Mesothelial cell of epicardium (in vitro differentiated cells): ENCODE results near the gene PKD1L1. TPM values are rescaled to one million over a fixed set of nuclear protein-coding genes. Genes with fewer than 3 reads are reported as not detected.
"Not testable (repeated sequence)": the region's sequence is repeated elsewhere in the genome, so short reads cannot be mapped to it uniquely, and the experiment has no call there.

Experiments
- DNase-seq, 2 experiments: peaks; one replicate each; pipeline ENCODE4 v3.0.0; 2021; ENCODE audit warnings: low spot score in 2 of 2; ENCODE audit not compliant: unreplicated experiment in 2 of 2
- H3K27ac Mint-ChIP-seq: 2 replicates; pipeline ENCODE4 v1.8.0; 2021; ENCODE audit warnings: mixed read lengths
- H3K27me3 Mint-ChIP-seq: 2 replicates; pipeline ENCODE4 v1.8.0; 2021; ENCODE audit warnings: low read depth, mixed read lengths
- H3K36me3 Mint-ChIP-seq: 2 replicates; pipeline ENCODE4 v1.8.0; 2021; ENCODE audit warnings: mixed read lengths
- H3K4me1 Mint-ChIP-seq: 2 replicates; pipeline ENCODE4 v1.8.0; 2021; ENCODE audit warnings: mixed read lengths
- H3K4me3 Mint-ChIP-seq: 2 replicates; pipeline ENCODE4 v1.8.0; 2021; ENCODE audit warnings: mild to moderate bottlenecking, moderate library complexity, mixed read lengths
- H3K9me3 Mint-ChIP-seq: 2 replicates; pipeline ENCODE4 v1.8.0; 2021; ENCODE audit warnings: mixed read lengths
- total RNA-seq: library from RNA; stranded (reverse); gene quantifications from 3 replicates; pipeline ENCODE4 v1.2.1, GENCODE V29; 2021
- TF ChIP-seq, protein P1 (sequence below): fragments of 200-600 bp; sonication (generic); IDR thresholded peaks from one replicate; pipeline ENCODE4 v1.5.0; 2021; ENCODE audit warnings: antibody characterized with exemption; ENCODE audit not compliant: unreplicated experiment

Gene PKD1L1
- total RNA-seq, 1 donor from 2014 or later: 0.36 TPM

DNA sequence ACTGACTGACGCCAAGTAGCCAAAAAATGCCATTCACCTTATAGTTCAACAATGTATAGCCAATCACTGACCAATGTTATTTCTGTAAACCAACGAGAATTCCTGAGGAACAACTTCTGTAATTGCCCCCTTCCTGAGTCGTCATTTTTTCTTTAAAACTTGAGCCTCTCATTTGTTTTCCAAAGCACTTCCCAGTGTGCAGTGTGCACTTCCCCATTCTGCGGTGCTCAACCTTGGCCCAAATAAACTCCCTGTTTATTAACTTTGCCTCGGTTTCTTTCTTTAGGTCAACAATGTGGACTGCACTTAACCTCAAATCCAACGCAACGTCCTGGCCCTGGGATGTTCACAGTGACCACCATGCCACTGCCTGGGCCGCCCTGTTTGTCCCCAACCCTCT lies 15.1 kb downstream of the PKD1L1 start:
- DNase-seq: no peak
- H3K36me3 Mint-ChIP-seq: no peaks in the 10 kb centered on the region
- no peaks in the 10 kb centered on the region for H3K27me3 Mint-ChIP-seq
- H3K9me3 Mint-ChIP-seq: no peaks in the 10 kb centered on the region
- no peak overlapping the region for H3K27ac Mint-ChIP-seq
- H3K4me3 Mint-ChIP-seq: no peak overlapping the region
- TF ChIP-seq, protein P1, sequence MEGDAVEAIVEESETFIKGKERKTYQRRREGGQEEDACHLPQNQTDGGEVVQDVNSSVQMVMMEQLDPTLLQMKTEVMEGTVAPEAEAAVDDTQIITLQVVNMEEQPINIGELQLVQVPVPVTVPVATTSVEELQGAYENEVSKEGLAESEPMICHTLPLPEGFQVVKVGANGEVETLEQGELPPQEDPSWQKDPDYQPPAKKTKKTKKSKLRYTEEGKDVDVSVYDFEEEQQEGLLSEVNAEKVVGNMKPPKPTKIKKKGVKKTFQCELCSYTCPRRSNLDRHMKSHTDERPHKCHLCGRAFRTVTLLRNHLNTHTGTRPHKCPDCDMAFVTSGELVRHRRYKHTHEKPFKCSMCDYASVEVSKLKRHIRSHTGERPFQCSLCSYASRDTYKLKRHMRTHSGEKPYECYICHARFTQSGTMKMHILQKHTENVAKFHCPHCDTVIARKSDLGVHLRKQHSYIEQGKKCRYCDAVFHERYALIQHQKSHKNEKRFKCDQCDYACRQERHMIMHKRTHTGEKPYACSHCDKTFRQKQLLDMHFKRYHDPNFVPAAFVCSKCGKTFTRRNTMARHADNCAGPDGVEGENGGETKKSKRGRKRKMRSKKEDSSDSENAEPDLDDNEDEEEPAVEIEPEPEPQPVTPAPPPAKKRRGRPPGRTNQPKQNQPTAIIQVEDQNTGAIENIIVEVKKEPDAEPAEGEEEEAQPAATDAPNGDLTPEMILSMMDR: no peak
- peaks cover 2% of the 10 kb centered on the region for H3K4me1 Mint-ChIP-seq

DNA sequence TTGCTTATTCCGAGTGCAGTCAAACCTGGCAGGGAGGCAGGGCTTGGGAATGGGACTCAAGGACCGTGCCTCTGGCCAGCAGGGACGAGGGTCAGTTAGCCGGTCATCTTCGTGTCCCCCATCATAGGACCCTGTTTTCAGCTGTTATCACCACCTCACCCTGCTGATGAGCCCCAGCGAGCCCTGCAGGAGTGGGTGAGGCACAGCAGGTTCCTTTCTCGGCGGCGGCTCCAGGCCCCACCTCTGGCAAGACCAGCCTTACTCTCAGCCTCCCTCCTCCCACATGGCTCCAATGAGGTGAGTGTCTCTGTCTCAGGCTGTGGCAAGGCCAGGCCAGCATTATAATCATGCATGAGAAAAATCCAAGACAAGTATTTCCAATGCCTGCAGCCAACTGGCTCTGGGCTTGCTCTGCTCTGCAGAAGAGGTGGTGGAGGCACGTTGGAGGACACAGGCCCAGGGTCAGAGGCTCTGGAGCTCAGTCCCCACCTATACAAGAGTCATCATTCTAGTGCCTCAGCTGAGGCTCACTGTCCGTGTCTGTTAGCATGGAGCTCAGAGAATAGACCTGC lies 15.7 kb downstream of the PKD1L1 start:
- Mint-ChIP-seq H3K27ac (no peak overlapping the region), H3K4me3 (no peak overlapping the region), H3K36me3 (no peaks in the 10 kb centered on the region), H3K9me3 (no peaks in the 10 kb centered on the region), H3K4me1 (peaks cover 2% of the 10 kb centered on the region), H3K27me3 (no peaks in the 10 kb centered on the region)
- TF ChIP-seq, protein P1: no peak
- no peak for DNase-seq

- H3K27ac Mint-ChIP-seq: no peak overlapping the region
- H3K27me3 Mint-ChIP-seq: no peaks in the 10 kb centered on the region
- H3K36me3 Mint-ChIP-seq: no peaks in the 10 kb centered on the region
- no peaks in the 10 kb centered on the region for H3K9me3 Mint-ChIP-seq
- DNase-seq: no peak
- peaks cover 2% of the 10 kb centered on the region for H3K4me1 Mint-ChIP-seq
- TF ChIP-seq, protein P1: no peak
- H3K4me3 Mint-ChIP-seq: no peak overlapping the region
Observed at GRCh38 chr7:47932016-47932415, 16.2 kb downstream of the PKD1L1 start.

GRCh38 chr7:47931005-47932004 lies 17.0 kb downstream of the PKD1L1 start:
- Mint-ChIP-seq H3K4me1 (no peaks in the 10 kb centered on the region), H3K4me3 (no peak overlapping the region), H3K27ac (no peak overlapping the region), H3K27me3 (no peaks in the 10 kb centered on the region), H3K36me3 (no peaks in the 10 kb centered on the region), H3K9me3 (no peaks in the 10 kb centered on the region)
- DNase-seq: no peak
- TF ChIP-seq, protein P1: no peak

DNA sequence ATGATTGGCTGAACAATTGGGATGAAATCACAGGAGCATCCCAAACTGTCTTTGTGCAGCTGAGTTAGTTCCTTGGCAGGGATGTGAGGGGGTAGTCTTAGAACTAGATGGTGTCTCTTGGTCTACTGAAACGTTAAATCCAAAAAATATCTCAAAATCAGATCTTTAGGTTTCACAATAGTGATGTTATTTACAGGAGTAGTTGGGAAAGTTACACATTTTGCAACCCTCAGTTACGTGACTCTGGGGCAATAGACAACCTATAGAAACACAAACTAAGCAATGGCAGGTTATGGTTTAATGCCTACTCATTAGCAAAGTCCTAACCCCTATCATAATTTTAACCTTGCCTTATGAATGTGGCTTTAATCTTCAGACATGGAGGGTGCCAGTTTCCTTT lies 24.0 kb downstream of the PKD1L1 start:
- H3K36me3 Mint-ChIP-seq: no peaks in the 10 kb centered on the region
- DNase-seq: no peak
- TF ChIP-seq, protein P1: no peak
- H3K9me3 Mint-ChIP-seq: peaks cover 18% of the 10 kb centered on the region
- no peak overlapping the region for H3K27ac Mint-ChIP-seq
- H3K4me3 Mint-ChIP-seq: no peak overlapping the region
- no peaks in the 10 kb centered on the region for H3K4me1 Mint-ChIP-seq
- H3K27me3 Mint-ChIP-seq: no peaks in the 10 kb centered on the region

DNA sequence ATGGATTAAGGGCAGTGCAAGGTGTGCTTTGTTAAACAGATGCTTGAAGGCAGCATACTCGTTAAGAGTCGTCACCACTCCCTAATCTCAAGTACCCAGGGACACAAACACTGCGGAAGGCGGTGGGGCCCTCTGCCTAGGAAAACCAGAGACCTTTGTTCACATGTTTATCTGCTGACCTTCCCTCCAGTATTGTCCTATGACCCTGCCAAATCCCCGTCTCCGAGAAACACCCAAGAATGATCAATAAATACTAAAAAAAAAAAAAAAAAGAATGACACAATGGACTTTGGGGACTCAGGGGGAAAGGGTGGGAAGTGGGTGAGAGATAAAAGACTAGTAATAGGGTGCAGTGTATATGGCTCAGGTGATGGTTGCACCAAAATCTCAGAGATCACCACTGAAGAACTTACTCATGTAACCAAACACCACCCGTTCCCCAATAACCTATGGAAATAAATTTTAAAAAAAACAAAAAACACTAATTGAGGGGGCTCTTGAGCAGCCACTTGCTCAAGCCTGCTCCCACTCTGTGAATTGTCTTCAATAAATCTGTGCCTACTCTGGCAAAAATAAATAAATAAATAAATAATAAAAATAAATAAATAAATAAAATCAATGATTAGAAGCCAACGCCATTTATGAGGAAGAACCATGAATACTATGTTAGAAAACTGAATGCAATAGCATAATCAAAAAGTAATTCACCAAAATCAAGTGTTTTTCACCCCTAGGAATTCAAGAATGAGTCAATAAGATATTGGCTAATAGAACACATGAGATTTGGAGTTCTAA lies 25.0 kb downstream of the PKD1L1 start:
- DNase-seq, H3K27me3 Mint-ChIP-seq, H3K4me3 Mint-ChIP-seq, H3K4me1 Mint-ChIP-seq, H3K36me3 Mint-ChIP-seq, H3K27ac Mint-ChIP-seq: not testable (repeated sequence)
- H3K9me3 Mint-ChIP-seq: peaks cover 26% of the 10 kb centered on the region

GRCh38 chr7:47916514-47916913 lies 31.8 kb downstream of the PKD1L1 start:
- not testable (repeated sequence) for H3K4me1 Mint-ChIP-seq, H3K27ac Mint-ChIP-seq, H3K27me3 Mint-ChIP-seq, H3K36me3 Mint-ChIP-seq, H3K4me3 Mint-ChIP-seq, DNase-seq
- peaks cover 44% of the 10 kb centered on the region for H3K9me3 Mint-ChIP-seq
